KOPT-K1 (cell line): ENCODE data around the gene ZNF236.

Source experiments
- H3K27ac ChIP-seq: fragments of 200-600 bp; sonication (generic); 2 replicates; pipeline ENCODE4 v1.5.1; 2016; ENCODE audit warnings: antibody characterized with exemption, mild to moderate bottlenecking, low read depth, low read length; ENCODE audit not compliant: poor library complexity, severe bottlenecking
- H3K36me3 ChIP-seq: fragments of 200-600 bp; sonication (generic); 2 replicates; pipeline ENCODE4 v1.5.1; 2017; ENCODE audit warnings: antibody characterized with exemption, mild to moderate bottlenecking, low read length, moderate library complexity; ENCODE audit not compliant: insufficient read depth
- H3K9me3 ChIP-seq: fragments of 200-600 bp; sonication (generic); 2 replicates; pipeline ENCODE4 v1.5.1; 2017; ENCODE audit warnings: antibody characterized with exemption, low read length, mild to moderate bottlenecking; ENCODE audit not compliant: insufficient read depth, poor library complexity, severe bottlenecking

Gene ZNF236

GRCh38 chr18:76866666-76867065 lies 44.3 kb downstream of the ZNF236 start:
- Histone ChIP-seq H3K9me3 (no peaks in the 10 kb centered on the region), H3K27ac (no peak overlapping the region), H3K36me3 (peaks cover 72% of the 10 kb centered on the region)

GRCh38 chr18:76873311-76873710 lies 51.0 kb downstream of the ZNF236 start:
- Histone ChIP-seq H3K36me3 (peaks cover 74% of the 10 kb centered on the region), H3K9me3 (no peaks in the 10 kb centered on the region), H3K27ac (no peak overlapping the region)

- peaks cover 70% of the 10 kb centered on the region for H3K36me3 ChIP-seq
- H3K9me3 ChIP-seq: no peaks in the 10 kb centered on the region
- H3K27ac ChIP-seq: no peak overlapping the region
Measured at GRCh38 chr18:76873713-76874112, 51.4 kb downstream of the ZNF236 start.

- Histone ChIP-seq H3K9me3 (no peaks in the 10 kb centered on the region), H3K36me3 (peaks cover 69% of the 10 kb centered on the region), H3K27ac (no peak overlapping the region)
Measured at GRCh38 chr18:76874642-76875389, 52.5 kb downstream of the ZNF236 start.

- Histone ChIP-seq H3K27ac (no peak overlapping the region), H3K9me3 (no peaks in the 10 kb centered on the region), H3K36me3 (peaks cover 69% of the 10 kb centered on the region)
Measured at GRCh38 chr18:76875390-76876325, 53.3 kb downstream of the ZNF236 start.

GRCh38 chr18:76878426-76878825 lies 56.1 kb downstream of the ZNF236 start:
- Histone ChIP-seq H3K36me3 (peaks cover 77% of the 10 kb centered on the region), H3K27ac (no peak overlapping the region), H3K9me3 (no peaks in the 10 kb centered on the region)

- peaks cover 81% of the 10 kb centered on the region for H3K36me3 ChIP-seq
- H3K9me3 ChIP-seq: no peaks in the 10 kb centered on the region
- no peak overlapping the region for H3K27ac ChIP-seq
Measured at GRCh38 chr18:76880026-76880425, 57.7 kb downstream of the ZNF236 start.

GRCh38 chr18:76881744-76882143 lies 59.4 kb downstream of the ZNF236 start:
- Histone ChIP-seq H3K27ac (no peak overlapping the region), H3K36me3 (peaks cover 81% of the 10 kb centered on the region), H3K9me3 (no peaks in the 10 kb centered on the region)

GRCh38 chr18:76882146-76882545 lies 59.8 kb downstream of the ZNF236 start:
- Histone ChIP-seq H3K9me3 (no peaks in the 10 kb centered on the region), H3K36me3 (peaks cover 80% of the 10 kb centered on the region), H3K27ac (no peak overlapping the region)

- Histone ChIP-seq H3K9me3 (no peaks in the 10 kb centered on the region), H3K27ac (no peak overlapping the region), H3K36me3 (peaks cover 92% of the 10 kb centered on the region)
Measured at GRCh38 chr18:76885001-76885400, 62.6 kb downstream of the ZNF236 start.

- H3K27ac ChIP-seq: no peak overlapping the region
- H3K36me3 ChIP-seq: peaks cover 92% of the 10 kb centered on the region
- H3K9me3 ChIP-seq: no peaks in the 10 kb centered on the region
Measured at GRCh38 chr18:76886112-76886511, 63.8 kb downstream of the ZNF236 start.

GRCh38 chr18:76889091-76889699 lies 66.8 kb downstream of the ZNF236 start:
- Histone ChIP-seq H3K27ac (no peak overlapping the region), H3K9me3 (peaks cover 7% of the 10 kb centered on the region), H3K36me3 (peaks cover 72% of the 10 kb centered on the region)

GRCh38 chr18:76892832-76893231 lies 70.5 kb downstream of the ZNF236 start:
- Histone ChIP-seq H3K36me3 (peaks cover 71% of the 10 kb centered on the region), H3K27ac (no peak overlapping the region), H3K9me3 (peaks cover 30% of the 10 kb centered on the region)

GRCh38 chr18:76894566-76895346 lies 72.4 kb downstream of the ZNF236 start:
- peaks cover 74% of the 10 kb centered on the region for H3K36me3 ChIP-seq
- H3K9me3 ChIP-seq: peaks cover 30% of the 10 kb centered on the region
- H3K27ac ChIP-seq: no peak overlapping the region
